Right lung (tissue), 5 donors: ENCODE results near the gene AFF1. TPM values are rescaled to one million over a fixed set of nuclear protein-coding genes. Genes with fewer than 3 reads are reported as not detected.
"Not testable (repeated sequence)": the region's sequence is repeated elsewhere in the genome, so short reads cannot be mapped to it uniquely, and the experiment has no call there.

Experiments
- DNase-seq, 2 donors: peaks; one replicate each; pipeline ENCODE4 v3.0.0-alpha.2; 2013
- polyA plus RNA-seq, 5 donors: library from polyadenylated mRNA; unstranded; fragments of 120-200 nt; gene quantifications; one replicate each; pipeline versions ENCODE4 v1.2.1 to v1.2.3, GENCODE V29; 2013; ENCODE audit warnings: inconsistent platforms in 1 of 5, low replicate concordance in 1 of 5; ENCODE audit not compliant: insufficient read length in 5 of 5, insufficient read depth in 1 of 5

Gene AFF1
- polyA plus RNA-seq, 5 donors, result 30.9 to 47.9 (median 45.1) TPM

GRCh38 chr4:87031920-87032319 is 97.1 kb downstream of the AFF1 start:
- DNase-seq, result no peak

GRCh38 chr4:87032884-87033533 is 98.2 kb downstream of the AFF1 start:
- peak; percentile 36 to 60 for DNase-seq

- DNase-seq, result no peak
Measured at GRCh38 chr4:87033902-87034301, 99.1 kb downstream of the AFF1 start.

GRCh38 chr4:87034527-87034926 is 99.7 kb downstream of the AFF1 start:
- DNase-seq, result no peak

- no peak for DNase-seq
Measured at GRCh38 chr4:87035881-87036509, 101.2 kb downstream of the AFF1 start.

GRCh38 chr4:87036713-87037112 is 101.9 kb downstream of the AFF1 start:
- DNase-seq, result no peak

GRCh38 chr4:87037171-87037570 is 102.4 kb downstream of the AFF1 start:
- not testable (repeated sequence) for DNase-seq

- no peak for DNase-seq
Measured at GRCh38 chr4:87037671-87038334, 103.0 kb downstream of the AFF1 start.

GRCh38 chr4:87038837-87039615 is 104.2 kb downstream of the AFF1 start:
- DNase-seq, result no peak

GRCh38 chr4:87041141-87041540 is 106.3 kb downstream of the AFF1 start:
- DNase-seq, result no peak

GRCh38 chr4:87042221-87042620 is 107.4 kb downstream of the AFF1 start:
- no peak for DNase-seq

GRCh38 chr4:87042986-87043820 is 108.4 kb downstream of the AFF1 start:
- no peak for DNase-seq

- DNase-seq, result no peak
Measured at GRCh38 chr4:87044511-87045233, 109.9 kb downstream of the AFF1 start.

GRCh38 chr4:87045234-87045558 is 110.4 kb downstream of the AFF1 start:
- DNase-seq, result no peak

GRCh38 chr4:87045659-87046058 is 110.8 kb downstream of the AFF1 start:
- DNase-seq, result no peak

- DNase-seq, result no peak
Measured at GRCh38 chr4:87046121-87046551, 111.3 kb downstream of the AFF1 start.

GRCh38 chr4:87047281-87047798 is 112.5 kb downstream of the AFF1 start:
- no peak for DNase-seq

GRCh38 chr4:87049508-87049907 is 114.7 kb downstream of the AFF1 start:
- DNase-seq, result no peak

GRCh38 chr4:87050596-87050995 is 115.8 kb downstream of the AFF1 start:
- no peak for DNase-seq

GRCh38 chr4:87051121-87051713 is 116.4 kb downstream of the AFF1 start:
- no peak for DNase-seq
